A673 (cell line): ENCODE measurements around the gene ANKS6. TPM values are rescaled to one million over a fixed set of nuclear protein-coding genes. Genes with fewer than 3 reads are reported as not detected.

Source experiments
- BruUV-seq: library from RNA; stranded (reverse); fragments of 400-500 nt; replicated peaks from 2 replicates; lab custom pipeline; 2021; lab: Mats Ljungman, UMichigan
- CTCF ChIA-PET: fragments of 300-600 bp; sonication (Branson Sonifier 250); formaldehyde crosslinking; loops from one replicate; lab custom pipeline; 2022; ENCODE audit warnings: antibody characterized with exemption; lab: Charles Lee
- POLR2A ChIA-PET: fragments of 300-600 bp; sonication (Branson Sonifier 250); formaldehyde crosslinking; loops from one replicate; lab custom pipeline; 2022; ENCODE audit warnings: antibody characterized with exemption; ENCODE audit not compliant: low non-redundant PET; lab: Charles Lee
- DNase-seq: peaks from one replicate; pipeline ENCODE4 v3.0.0-alpha.2; 2015; ENCODE audit warnings: low spot score
- H3K27ac ChIP-seq: fragments of 200-600 bp; sonication (generic); 2 replicates; pipeline ENCODE4 v1.5.1; 2016; ENCODE audit warnings: mixed run types, low read depth, mild to moderate bottlenecking, mixed read lengths, antibody characterized with exemption, low read length; ENCODE audit not compliant: poor library complexity, severe bottlenecking
- H3K27me3 ChIP-seq: fragments of 200-600 bp; sonication (generic); replicated peaks from 2 replicates; pipeline ENCODE4 v1.6.1; 2017; ENCODE audit warnings: mixed run types, low read depth, mild to moderate bottlenecking, mixed read lengths, antibody characterized with exemption, low read length; ENCODE audit not compliant: insufficient read depth, poor library complexity
- H3K36me3 ChIP-seq: fragments of 200-600 bp; sonication (generic); 2 replicates; pipeline ENCODE4 v1.6.1; 2016; ENCODE audit warnings: mixed run types, mild to moderate bottlenecking, mixed read lengths, antibody characterized with exemption, low read length; ENCODE audit not compliant: insufficient read depth, poor library complexity, severe bottlenecking
- H3K4me1 ChIP-seq: fragments of 200-600 bp; sonication (generic); 2 replicates; pipeline ENCODE4 v1.6.1; 2017; ENCODE audit warnings: mixed run types, mild to moderate bottlenecking, mixed read lengths, antibody characterized with exemption, low read length; ENCODE audit not compliant: insufficient read depth, poor library complexity, severe bottlenecking
- H3K4me3 ChIP-seq: fragments of 200-600 bp; sonication (generic); 2 replicates; pipeline ENCODE4 v1.5.1; 2016; ENCODE audit warnings: low read depth, mixed run types, mild to moderate bottlenecking, mixed read lengths, low read length; ENCODE audit not compliant: poor library complexity, severe bottlenecking
- H3K9me3 ChIP-seq: fragments of 200-600 bp; sonication (generic); 2 replicates; pipeline ENCODE4 v1.6.1; 2016; ENCODE audit warnings: mixed run types, low read depth, mild to moderate bottlenecking, mixed read lengths, antibody characterized with exemption, low read length; ENCODE audit not compliant: poor library complexity, severe bottlenecking
- CTCF ChIP-seq: fragments of 300-800, 200-600 bp; sonication (generic); conservative IDR thresholded peaks from 2 replicates; pipeline ENCODE4 v1.5.1; 2017; ENCODE audit warnings: low read depth, mild to moderate bottlenecking, antibody characterized with exemption, low read length, moderate library complexity, mixed read lengths
- EZH2 ChIP-seq: fragments of 200-600 bp; sonication (generic); IDR thresholded peaks from 2 replicates; pipeline ENCODE4 v1.6.1; 2017; ENCODE audit warnings: borderline replicate concordance, low read depth, mild to moderate bottlenecking, mixed read lengths, antibody characterized with exemption, low read length; ENCODE audit not compliant: poor library complexity, severe bottlenecking
- intact Hi-C: fragments of 100-400 bp; cut with micrococcal nuclease; formaldehyde crosslinking; loops from one replicate; pipeline ENCODE4 v1.10.0; 2022; ENCODE audit not compliant: unreplicated experiment
- total RNA-seq: library from RNA; stranded (reverse); gene quantifications from 2 replicates; pipeline ENCODE4 v1.2.3, GENCODE V29; 2021

The ANKS6 gene
- total RNA-seq, 1 experiment from 2014 or later, result 14.4 TPM

- ChIA-PET POLR2A (no interaction called here), CTCF (no interaction called here)
- TF ChIP-seq EZH2, result no peak
- no peak for TF ChIP-seq CTCF
- Histone ChIP-seq H3K36me3 (no peaks in the 10 kb centered on the region), H3K4me3 (no peak overlapping the region), H3K4me1 (no peaks in the 10 kb centered on the region), H3K27ac (no peak overlapping the region), H3K27me3 (peaks cover 59% of the 10 kb centered on the region), H3K9me3 (no peaks in the 10 kb centered on the region)
- intact Hi-C loops, result no loop called here
- no TSS peak for BruUV-seq
- no peak for DNase-seq
These were observed 74.7 kb downstream of the ANKS6 start for GRCh38 chr9:98721643-98722042.

GRCh38 chr9:98720402-98720801 lies 76.0 kb downstream of the ANKS6 start:
- Histone ChIP-seq H3K27me3 (peaks cover 59% of the 10 kb centered on the region), H3K9me3 (no peaks in the 10 kb centered on the region), H3K4me1 (no peaks in the 10 kb centered on the region), H3K4me3 (no peak overlapping the region), H3K36me3 (no peaks in the 10 kb centered on the region), H3K27ac (no peak overlapping the region)
- ChIA-PET POLR2A (no interaction called here), CTCF (no interaction called here)
- no peak for DNase-seq
- intact Hi-C loops, result no loop called here
- no TSS peak for BruUV-seq
- TF ChIP-seq CTCF (no peak), EZH2 (no peak)

- Histone ChIP-seq H3K36me3 (no peaks in the 10 kb centered on the region), H3K4me1 (no peaks in the 10 kb centered on the region), H3K27me3 (peaks cover 59% of the 10 kb centered on the region), H3K9me3 (no peaks in the 10 kb centered on the region), H3K4me3 (no peak overlapping the region), H3K27ac (no peak overlapping the region)
- ChIA-PET CTCF (no interaction called here), POLR2A (no interaction called here)
- DNase-seq, result no peak
- no TSS peak for BruUV-seq
- intact Hi-C loops, result no loop called here
- TF ChIP-seq EZH2, result no peak
These were observed 77.3 kb downstream of the ANKS6 start for GRCh38 chr9:98719055-98719454.

GRCh38 chr9:98714833-98715232 lies 81.5 kb downstream of the ANKS6 start:
- no peak for TF ChIP-seq EZH2
- no peak for TF ChIP-seq CTCF
- H3K4me3 ChIP-seq, result no peak overlapping the region
- H3K27ac ChIP-seq, result no peak overlapping the region
- intact Hi-C loops, result no loop called here
- H3K4me1 ChIP-seq, result no peaks in the 10 kb centered on the region
- H3K27me3 ChIP-seq, result peaks cover 89% of the 10 kb centered on the region
- no peak for DNase-seq
- H3K36me3 ChIP-seq, result no peaks in the 10 kb centered on the region
- no peaks in the 10 kb centered on the region for H3K9me3 ChIP-seq
- ChIA-PET CTCF (no interaction called here), POLR2A (no interaction called here)
- no TSS peak for BruUV-seq
